ENCODE results near the gene MIPOL1. TPM values are rescaled to one million over a fixed set of nuclear protein-coding genes. Genes with fewer than 3 reads are reported as not detected.

The MIPOL1 gene
- total RNA-seq, 2 experiments from 2014 or later, result not detected

- no peak overlapping the region for H3K27ac ChIP-seq (ENCODE audit: low read depth, low read length, poor library complexity, severe bottlenecking)
- peak; percentile 75 for DNase-seq (ENCODE audit: low spot score)
- no TSS peak for BruUV-seq (replicated peaks)
- no peak overlapping the region for H3K4me3 ChIP-seq (ENCODE audit: low read depth, low read length, poor library complexity, severe bottlenecking)
- no peak overlapping the region for H2AFZ ChIP-seq (ENCODE audit: low read length)
- H3K79me2 ChIP-seq (ENCODE audit: insufficient read depth, low read depth, low read length), result no peaks in the 10 kb centered on the region
- ChIA-PET POLR2A (interaction anchor here (0.6 to 1.3 kb wide), 2 partner anchors 8 to 1132 kb away, joined by 3 to 6 read pairs; no protein-coding TSS in a partner anchor), CTCF (ENCODE audit: unreplicated experiment) (interaction anchor here (0.6 kb wide), 1 partner anchor 618 kb away, joined by 3 read pairs; no protein-coding TSS in a partner anchor)
- no peaks in the 10 kb centered on the region for H4K20me1 ChIP-seq (ENCODE audit: insufficient read depth, low read length)
- H3K4me1 ChIP-seq (ENCODE audit: insufficient read depth, low read length, poor library complexity, severe bottlenecking), result no peaks in the 10 kb centered on the region
- TF ChIP-seq EZH2phosphoT487 (IDR thresholded peaks at IDR 0.05; ENCODE audit: borderline replicate concordance, low read depth, low read length), result no peak
- peak; percentile 99 for TF ChIP-seq CTCF (conservative IDR thresholded peaks at IDR 0.05; ENCODE audit: low read length)
- H3K36me3 ChIP-seq (ENCODE audit: insufficient read depth, low read length), result no peaks in the 10 kb centered on the region
- intact Hi-C loops (cut with micrococcal nuclease; ENCODE audit: unreplicated experiment), result loop anchor here (5.0 kb wide), 1 partner anchor 642 kb away; no protein-coding TSS in a partner anchor
- no peak overlapping the region for H3K4me2 ChIP-seq (ENCODE audit: low read length)
- H3K9me2 ChIP-seq (ENCODE audit: insufficient read depth, low read length), result no peaks in the 10 kb centered on the region
- H3K9me3 ChIP-seq (ENCODE audit: low read length), result no peaks in the 10 kb centered on the region
These were observed 32.9 kb downstream of the MIPOL1 start for GRCh38 chr14:37230551-37231194.

GRCh38 chr14:37232907-37233481 lies 35.3 kb downstream of the MIPOL1 start:
- no TSS peak for BruUV-seq (replicated peaks)
- no peak overlapping the region for H3K27ac ChIP-seq (ENCODE audit: low read depth, low read length, poor library complexity, severe bottlenecking)
- ChIA-PET CTCF (ENCODE audit: unreplicated experiment) (no interaction called here), POLR2A (no interaction called here)
- no peak overlapping the region for H3K4me3 ChIP-seq (ENCODE audit: low read depth, low read length, poor library complexity, severe bottlenecking)
- no peaks in the 10 kb centered on the region for H4K20me1 ChIP-seq (ENCODE audit: insufficient read depth, low read length)
- H3K4me1 ChIP-seq (ENCODE audit: insufficient read depth, low read length, poor library complexity, severe bottlenecking), result no peaks in the 10 kb centered on the region
- H3K79me2 ChIP-seq (ENCODE audit: insufficient read depth, low read depth, low read length), result no peaks in the 10 kb centered on the region
- DNase-seq (ENCODE audit: low spot score), result peak; percentile 21
- intact Hi-C loops (cut with micrococcal nuclease; ENCODE audit: unreplicated experiment), result loop anchor here (5.0 kb wide), 1 partner anchor 639 kb away; no protein-coding TSS in a partner anchor
- H3K36me3 ChIP-seq (ENCODE audit: insufficient read depth, low read length), result no peaks in the 10 kb centered on the region
- TF ChIP-seq EZH2phosphoT487 (IDR thresholded peaks at IDR 0.05; ENCODE audit: borderline replicate concordance, low read depth, low read length), result no peak
- TF ChIP-seq CTCF (conservative IDR thresholded peaks at IDR 0.05; ENCODE audit: low read length), result peak; percentile 78
- no peaks in the 10 kb centered on the region for H3K9me3 ChIP-seq (ENCODE audit: low read length)
- H3K9me2 ChIP-seq (ENCODE audit: insufficient read depth, low read length), result no peaks in the 10 kb centered on the region
- H2AFZ ChIP-seq (ENCODE audit: low read length), result no peak overlapping the region
- H3K4me2 ChIP-seq (ENCODE audit: low read length), result no peak overlapping the region

GRCh38 chr14:37234222-37234621 lies 36.5 kb downstream of the MIPOL1 start:
- CTCF ChIA-PET (ENCODE audit: unreplicated experiment), result no interaction called here
- POLR2A ChIA-PET, result interaction anchor here (0.6 to 0.9 kb wide), 3 partner anchors 10 to 129 kb away, joined by 3 to 5 read pairs (median 4); no protein-coding TSS in a partner anchor
- no TSS peak for BruUV-seq (replicated peaks)

More at GRCh38 chr14:37234222-37234621, 36.5 kb downstream of the MIPOL1 start:
- Histone ChIP-seq H2AFZ (ENCODE audit: low read length) (no peak overlapping the region), H3K79me2 (ENCODE audit: insufficient read depth, low read depth, low read length) (no peaks in the 10 kb centered on the region), H3K4me3 (ENCODE audit: low read depth, low read length, poor library complexity, severe bottlenecking) (no peak overlapping the region), H3K9me2 (ENCODE audit: insufficient read depth, low read length) (no peaks in the 10 kb centered on the region), H3K4me1 (ENCODE audit: insufficient read depth, low read length, poor library complexity, severe bottlenecking) (no peaks in the 10 kb centered on the region), H3K4me2 (ENCODE audit: low read length) (no peak overlapping the region), H3K36me3 (ENCODE audit: insufficient read depth, low read length) (no peaks in the 10 kb centered on the region), H4K20me1 (ENCODE audit: insufficient read depth, low read length) (no peaks in the 10 kb centered on the region), H3K9me3 (ENCODE audit: low read length) (no peaks in the 10 kb centered on the region), H3K27ac (ENCODE audit: low read depth, low read length, poor library complexity, severe bottlenecking) (no peak overlapping the region)
- TF ChIP-seq EZH2phosphoT487 (IDR thresholded peaks at IDR 0.05; ENCODE audit: borderline replicate concordance, low read depth, low read length), result no peak
- TF ChIP-seq CTCF (conservative IDR thresholded peaks at IDR 0.05; ENCODE audit: low read length), result no peak
- no peak for DNase-seq (ENCODE audit: low spot score)
- intact Hi-C loops (cut with micrococcal nuclease; ENCODE audit: unreplicated experiment), result loop anchor here (5.0 kb wide), 1 partner anchor 638 kb away; no protein-coding TSS in a partner anchor
